Measurements from ENCODE around the gene COPZ2.

- TF ChIP-seq, protein P1, sequence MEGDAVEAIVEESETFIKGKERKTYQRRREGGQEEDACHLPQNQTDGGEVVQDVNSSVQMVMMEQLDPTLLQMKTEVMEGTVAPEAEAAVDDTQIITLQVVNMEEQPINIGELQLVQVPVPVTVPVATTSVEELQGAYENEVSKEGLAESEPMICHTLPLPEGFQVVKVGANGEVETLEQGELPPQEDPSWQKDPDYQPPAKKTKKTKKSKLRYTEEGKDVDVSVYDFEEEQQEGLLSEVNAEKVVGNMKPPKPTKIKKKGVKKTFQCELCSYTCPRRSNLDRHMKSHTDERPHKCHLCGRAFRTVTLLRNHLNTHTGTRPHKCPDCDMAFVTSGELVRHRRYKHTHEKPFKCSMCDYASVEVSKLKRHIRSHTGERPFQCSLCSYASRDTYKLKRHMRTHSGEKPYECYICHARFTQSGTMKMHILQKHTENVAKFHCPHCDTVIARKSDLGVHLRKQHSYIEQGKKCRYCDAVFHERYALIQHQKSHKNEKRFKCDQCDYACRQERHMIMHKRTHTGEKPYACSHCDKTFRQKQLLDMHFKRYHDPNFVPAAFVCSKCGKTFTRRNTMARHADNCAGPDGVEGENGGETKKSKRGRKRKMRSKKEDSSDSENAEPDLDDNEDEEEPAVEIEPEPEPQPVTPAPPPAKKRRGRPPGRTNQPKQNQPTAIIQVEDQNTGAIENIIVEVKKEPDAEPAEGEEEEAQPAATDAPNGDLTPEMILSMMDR (IDR thresholded peaks at IDR 0.05; ENCODE audit: insufficient read depth, low read length, poor library complexity, severe bottlenecking), result no peak
- TF ChIP-seq EZH2phosphoT487 (conservative IDR thresholded peaks at IDR 0.05; ENCODE audit: low read length), result no peak
Measured at GRCh38 chr17:48036693-48037035, 933 bp downstream of the COPZ2 start.
